Kidney epithelial cell (primary cell): ENCODE measurements around the gene ANKS1A. TPM values are rescaled to one million over a fixed set of nuclear protein-coding genes. Genes with fewer than 3 reads are reported as not detected.
"Not testable (repeated sequence)": the region's sequence is repeated elsewhere in the genome, so short reads cannot be mapped to it uniquely, and the experiment has no call there.

Experiments
- DNase-seq: peaks from one replicate; pipeline ENCODE4 v3.0.0-alpha.2; 2010; ENCODE audit warnings: low read depth
- H3K27me3 ChIP-seq: 2 replicates; pipeline ENCODE4 v1.6.0; 2011; ENCODE audit warnings: low read length; ENCODE audit not compliant: control insufficient read depth, insufficient read depth
- H3K36me3 ChIP-seq: 2 replicates; pipeline ENCODE4 v1.5.1; 2011; ENCODE audit warnings: low read length; ENCODE audit not compliant: control insufficient read depth, insufficient read depth
- H3K4me3 ChIP-seq: 2 replicates; pipeline ENCODE4 v1.5.1; 2011; ENCODE audit warnings: low read depth, mild to moderate bottlenecking, control low read depth, low read length
- CTCF ChIP-seq: IDR thresholded peaks from 2 replicates; pipeline ENCODE4 v1.5.1; 2011; ENCODE audit warnings: mild to moderate bottlenecking, moderate library complexity, low read length, control low read depth, inconsistent platforms; ENCODE audit not compliant: insufficient read depth, poor library complexity, severe bottlenecking
- total RNA-seq: library from RNA; depleted of rRNA; stranded (reverse); fragments of >200 nt; gene quantifications from 2 replicates; pipeline ENCODE4 v1.2.3, GENCODE V29; 2015

The ANKS1A gene
- total RNA-seq, 1 donor from 2014 or later: 20.2 TPM

DNA sequence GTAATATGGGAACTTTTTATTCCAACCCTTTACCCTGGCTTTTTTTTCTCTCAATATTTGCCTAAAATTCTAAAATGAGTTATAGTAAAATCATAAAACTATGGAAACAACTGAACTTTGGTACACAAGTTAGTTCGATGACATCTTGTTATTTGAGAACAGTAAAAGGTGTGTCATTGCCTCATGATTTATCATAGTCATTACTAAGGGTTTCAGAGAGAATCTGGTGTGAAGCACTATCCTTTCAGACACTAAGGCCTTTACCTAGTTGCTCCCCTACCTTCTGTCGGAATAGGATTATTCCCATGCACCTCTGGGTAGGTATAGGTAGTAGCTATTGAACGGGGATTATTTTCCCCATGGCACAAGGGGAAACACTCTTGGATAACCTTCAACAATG lies 12.6 kb upstream of the ANKS1A start:
- Histone ChIP-seq H3K36me3 (no peaks in the 10 kb centered on the region), H3K27me3 (no peaks in the 10 kb centered on the region), H3K4me3 (no peak overlapping the region)
- no peak for DNase-seq
- TF ChIP-seq CTCF: no peak

- Histone ChIP-seq H3K36me3 (no peaks in the 10 kb centered on the region), H3K4me3 (no peak overlapping the region), H3K27me3 (no peaks in the 10 kb centered on the region)
- DNase-seq: no peak
- no peak for TF ChIP-seq CTCF
Observed at GRCh38 chr6:34877259-34877658, 11.8 kb upstream of the ANKS1A start.

DNA sequence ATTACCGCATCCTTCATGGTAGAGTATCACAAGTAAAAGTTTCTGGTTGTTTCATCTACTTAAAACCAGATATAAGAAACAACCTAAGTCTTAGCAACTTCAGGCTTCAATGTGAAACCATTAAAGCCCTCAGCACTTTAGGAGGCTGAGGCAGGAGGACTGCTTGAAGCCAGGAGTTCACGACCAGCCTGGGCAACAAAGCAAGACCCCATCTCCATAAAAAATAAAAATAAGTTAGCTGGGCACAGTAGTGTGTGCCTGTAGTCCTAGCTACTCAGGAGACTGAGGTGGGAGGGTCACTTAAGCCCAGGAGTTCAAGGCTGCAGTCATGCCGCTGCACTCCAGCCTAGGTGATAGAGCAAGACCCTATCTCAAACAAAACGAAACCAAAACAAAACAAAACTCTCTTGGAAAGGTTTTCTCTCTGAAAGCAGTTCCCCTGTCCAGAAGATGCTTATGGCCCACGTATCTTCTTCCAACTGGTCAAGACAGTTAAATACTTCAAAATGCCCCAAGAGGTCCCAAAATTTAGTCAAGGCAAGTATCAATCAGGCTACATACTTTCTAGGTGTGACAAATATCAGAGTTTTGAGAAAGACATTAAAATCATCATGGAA lies 11.1 kb upstream of the ANKS1A start:
- TF ChIP-seq CTCF: no peak
- no peaks in the 10 kb centered on the region for H3K36me3 ChIP-seq
- DNase-seq: no peak
- no peaks in the 10 kb centered on the region for H3K27me3 ChIP-seq
- H3K4me3 ChIP-seq: no peak overlapping the region

DNA sequence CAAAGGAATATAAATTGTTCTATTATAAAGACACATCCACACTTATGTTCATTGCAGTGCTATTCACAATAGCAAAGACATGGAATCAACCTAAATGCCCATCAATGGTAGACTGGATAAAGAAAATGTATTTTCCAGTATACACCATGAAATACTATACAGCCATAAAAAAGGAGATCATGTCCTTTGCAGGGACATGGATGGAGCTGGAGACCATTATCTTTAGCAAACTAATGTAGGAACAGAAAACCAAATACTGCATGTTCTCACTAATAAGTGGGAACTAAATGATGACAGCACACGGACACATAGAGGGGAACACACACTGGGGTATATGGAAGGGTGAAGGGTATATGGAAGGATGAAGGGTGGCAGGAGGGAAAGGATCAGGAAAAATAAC lies 5.0 kb upstream of the ANKS1A start:
- not testable (repeated sequence) for H3K36me3 ChIP-seq, DNase-seq, H3K4me3 ChIP-seq, H3K27me3 ChIP-seq

DNA sequence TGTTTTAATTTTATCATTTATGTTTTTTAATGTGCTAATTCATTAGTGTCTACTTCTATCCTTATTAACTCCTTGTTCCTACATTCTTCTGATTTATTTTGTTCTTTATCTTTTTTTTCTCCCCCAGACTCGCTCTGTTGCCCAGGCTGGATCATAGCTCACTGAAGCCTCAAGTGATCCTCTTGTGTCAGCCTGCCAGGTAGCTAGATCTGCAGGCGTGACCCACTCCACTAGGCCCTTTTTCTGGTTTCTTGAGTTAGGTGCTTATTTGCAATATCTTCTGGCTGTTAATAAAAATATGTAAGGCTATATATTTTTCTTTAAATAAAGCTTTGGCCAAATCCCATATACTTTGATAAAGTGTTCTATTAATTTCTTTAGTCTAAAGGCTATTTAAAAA lies 4.1 kb upstream of the ANKS1A start:
- DNase-seq: no peak
- Histone ChIP-seq H3K4me3 (no peak overlapping the region), H3K36me3 (no peaks in the 10 kb centered on the region), H3K27me3 (no peaks in the 10 kb centered on the region)
- TF ChIP-seq CTCF: no peak

DNA sequence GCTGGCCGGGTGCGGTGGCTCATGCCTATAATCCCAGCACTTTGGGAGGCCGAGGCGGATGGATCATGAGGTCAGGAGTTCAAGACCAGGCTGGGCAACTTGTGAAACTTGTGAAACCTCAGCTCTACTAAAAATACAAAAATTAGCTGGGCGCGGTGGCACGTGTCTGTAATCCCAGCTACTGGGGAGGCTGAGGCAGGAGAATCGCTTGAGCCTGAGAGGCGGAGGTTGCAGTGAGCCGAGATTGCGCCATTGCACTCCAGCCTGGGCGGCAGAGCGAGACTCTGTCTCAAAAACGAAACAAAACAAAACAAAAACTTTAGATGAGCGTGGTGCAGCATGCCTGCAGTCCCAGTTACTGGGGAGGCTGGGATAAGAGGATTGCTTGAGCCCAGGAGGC lies 3.2 kb upstream of the ANKS1A start:
- not testable (repeated sequence) for H3K4me3 ChIP-seq, H3K27me3 ChIP-seq, DNase-seq, H3K36me3 ChIP-seq

DNA sequence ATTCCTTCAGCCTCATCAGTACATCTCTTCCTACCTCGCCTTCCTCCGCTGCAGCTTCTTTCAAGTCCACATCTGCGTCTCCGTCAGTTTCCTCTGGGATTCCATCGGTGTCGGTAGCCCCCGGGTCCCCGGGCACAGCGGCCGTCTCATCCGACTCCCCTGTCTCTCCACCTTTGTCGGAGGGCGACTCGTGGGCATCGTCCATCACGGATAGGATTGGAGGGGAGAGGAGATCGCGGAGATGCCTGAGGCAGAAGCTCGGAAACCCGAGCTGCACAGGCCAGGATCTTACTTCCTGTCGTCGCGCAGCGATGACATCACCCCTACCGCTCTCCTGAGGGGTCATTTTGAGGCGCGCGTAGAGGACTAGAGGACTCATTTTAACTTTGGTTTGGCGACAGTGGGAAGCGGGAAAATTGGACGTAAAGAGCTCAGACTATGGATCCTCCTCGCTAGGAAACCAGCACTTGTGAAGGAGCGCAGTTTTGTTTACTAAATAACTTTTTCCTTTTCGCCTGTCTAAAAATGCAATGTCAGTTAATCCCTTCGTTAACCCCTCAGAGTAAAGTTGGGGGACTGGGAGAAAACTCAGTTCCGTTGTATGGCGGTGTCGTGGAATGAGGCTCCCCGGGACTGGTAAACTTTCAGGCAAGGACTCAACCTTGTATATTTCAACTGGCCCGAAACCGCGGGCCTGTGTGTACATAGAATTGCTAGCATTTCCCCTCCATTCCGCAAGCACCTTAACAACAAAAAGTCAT lies 1.1 kb upstream of the ANKS1A start, which contains the start of gene TAF11:
Gene TAF11, minus strand, starts transcription at position 290 of the 761 bp plus-strand sequence. Its CDS starts 85 bp downstream, at position 205.
- H3K27me3 ChIP-seq: no peaks in the 10 kb centered on the region
- TF ChIP-seq CTCF: no peak
- peak within 1 kb of the TSS; percentile 80 for H3K4me3 ChIP-seq
- H3K36me3 ChIP-seq: no peaks in the 10 kb centered on the region
- DNase-seq: peak; percentile 86
